CD8-positive, alpha-beta memory T cell (primary cell): ENCODE results near the gene HCRT. TPM values are rescaled to one million over a fixed set of nuclear protein-coding genes. Genes with fewer than 3 reads are reported as not detected.

Source experiments
- CTCF ChIA-PET: fragments of 350-600 bp; sonication (Branson Sonifier 250); formaldehyde crosslinking; loops from one replicate; lab custom pipeline; 2021; ENCODE audit warnings: antibody characterized with exemption; lab: Charles Lee
- POLR2A ChIA-PET: fragments of 350-600 bp; sonication (Branson Sonifier 250); formaldehyde crosslinking; loops from one replicate; lab custom pipeline; 2021; ENCODE audit warnings: antibody characterized with exemption; lab: Charles Lee
- DNase-seq, 5 donors: peaks; one replicate each; pipeline versions ENCODE4 v3.0.0 to v3.0.0-alpha.2; 2020 to 2022; ENCODE audit warnings: mixed read lengths in 1 of 5
- H3K27ac ChIP-seq: one replicate; pipeline ENCODE4 v1.7.0; 2013; ENCODE audit warnings: low read depth, mild to moderate bottlenecking, low read length, moderate library complexity
- H3K27me3 ChIP-seq: 2 replicates; pipeline ENCODE4 v1.7.0; 2013; ENCODE audit warnings: low read length, mild to moderate bottlenecking; ENCODE audit not compliant: insufficient read depth, poor library complexity, severe bottlenecking
- H3K36me3 ChIP-seq: 2 replicates; pipeline ENCODE4 v1.7.0; 2013; ENCODE audit warnings: mild to moderate bottlenecking, low read length, moderate library complexity; ENCODE audit not compliant: insufficient read depth
- H3K4me1 ChIP-seq: 2 replicates; pipeline ENCODE4 v1.7.0; 2013; ENCODE audit warnings: mild to moderate bottlenecking, low read length, moderate library complexity; ENCODE audit not compliant: insufficient read depth
- H3K4me3 ChIP-seq: 2 replicates; pipeline ENCODE4 v1.7.0; 2013; ENCODE audit warnings: mild to moderate bottlenecking, low read length
- H3K9me3 ChIP-seq: 2 replicates; pipeline ENCODE4 v1.7.0; 2013; ENCODE audit warnings: mild to moderate bottlenecking, low read length
- H3K27ac Mint-ChIP-seq, 8 donors: one replicate each; pipeline ENCODE4 v1.8.0; 2020 to 2021; ENCODE audit warnings: mixed read lengths in 8 of 8, mild to moderate bottlenecking in 6 of 8, inconsistent platforms in 3 of 8, moderate library complexity in 3 of 8
- H3K27me3 Mint-ChIP-seq, 2 donors: one replicate each; pipeline ENCODE4 v1.8.0; 2020 to 2021; ENCODE audit warnings: mixed read lengths in 2 of 2, mild to moderate bottlenecking in 1 of 2, moderate library complexity in 1 of 2
- H3K36me3 Mint-ChIP-seq, 3 donors: one replicate each; pipeline ENCODE4 v1.8.0; 2020 to 2021; ENCODE audit warnings: mixed read lengths in 3 of 3, inconsistent platforms in 1 of 3, mild to moderate bottlenecking in 1 of 3
- H3K4me1 Mint-ChIP-seq, 3 donors: one replicate each; pipeline ENCODE4 v1.8.0; 2020 to 2021; ENCODE audit warnings: mixed read lengths in 3 of 3, inconsistent platforms in 1 of 3, mild to moderate bottlenecking in 1 of 3
- H3K4me3 Mint-ChIP-seq, 7 donors: one replicate each; pipeline ENCODE4 v1.8.0; 2020 to 2021; ENCODE audit warnings: mixed read lengths in 7 of 7, mild to moderate bottlenecking in 6 of 7, moderate library complexity in 4 of 7, inconsistent platforms in 2 of 7
- H3K9me3 Mint-ChIP-seq, 5 donors: one replicate each; pipeline ENCODE4 v1.8.0; 2020 to 2022; ENCODE audit warnings: mixed read lengths in 5 of 5, mild to moderate bottlenecking in 3 of 5, moderate library complexity in 2 of 5, inconsistent platforms in 1 of 5
- polyA plus RNA-seq: library from polyadenylated mRNA; unstranded; fragments of 300-500 nt; fragmentation: Illumina TruSeq; gene quantifications from one replicate; pipeline ENCODE4 v1.2.3, GENCODE V29; 2021
- total RNA-seq, 2 experiments: library from RNA; stranded (reverse); gene quantifications; one replicate each; pipeline ENCODE4 v1.2.3, GENCODE V29; 2021

The HCRT gene
- total RNA-seq (not detected), polyA plus RNA-seq (not detected)

GRCh38 chr17:42184713-42185620 is at the start of gene HCRT:
HCRT (minus strand) TSS chr17:42185452; CDS start chr17:42185365, 87 bp downstream.
- Mint-ChIP-seq H3K27me3 (peaks cover 5 to 11% of the 10 kb centered on the region in 2 donors), H3K9me3 (no peaks in the 10 kb centered on the region), H3K4me3 (peak within 1 kb of the TSS; percentile 72 to 95 (median 92)), H3K27ac (peak within 1 kb of the TSS in 6 of 8 donors; percentile 56 to 92 (median 86)), H3K36me3 (peaks cover 0 to 5% (median 0%) of the 10 kb centered on the region in 3 donors), H3K4me1 (peaks cover 28 to 39% (median 29%) of the 10 kb centered on the region in 3 donors)
- POLR2A ChIA-PET: interaction anchor here (0.6 to 1.1 kb wide), 3 partner anchors 9 to 330 kb away, joined by 3 to 4 read pairs (median 4); partner anchors contain the start of gene GHDC
- Histone ChIP-seq H3K4me1 (peaks cover 40% of the 10 kb centered on the region), H3K4me3 (peak within 1 kb of the TSS; percentile 89), H3K9me3 (no peaks in the 10 kb centered on the region), H3K27me3 (no peaks in the 10 kb centered on the region), H3K27ac (no peak within 1 kb of the TSS), H3K36me3 (no peaks in the 10 kb centered on the region)
- CTCF ChIA-PET: interaction anchor here (0.9 to 2.4 kb wide), 6 partner anchors 9 to 342 kb away, joined by 3 to 9 read pairs (median 6); partner anchors contain the start of genes GHDC and STAT5A
- no peak for DNase-seq

- peaks cover 0 to 23% (median 0%) of the 10 kb centered on the region in 3 donors for H3K36me3 Mint-ChIP-seq
- Histone ChIP-seq H3K4me1 (no peaks in the 10 kb centered on the region), H3K4me3 (no peak overlapping the region), H3K27ac (no peak overlapping the region), H3K27me3 (no peaks in the 10 kb centered on the region), H3K36me3 (no peaks in the 10 kb centered on the region), H3K9me3 (no peaks in the 10 kb centered on the region)
- peak overlapping the region in 6 of 8 donors; percentile 3 to 91 (median 35) for H3K27ac Mint-ChIP-seq
- H3K9me3 Mint-ChIP-seq: no peaks in the 10 kb centered on the region
- CTCF ChIA-PET: no interaction called here
- peaks cover 34 to 57% (median 46%) of the 10 kb centered on the region in 3 donors for H3K4me1 Mint-ChIP-seq
- POLR2A ChIA-PET: no interaction called here
- DNase-seq: no peak
- no peaks in the 10 kb centered on the region for H3K27me3 Mint-ChIP-seq
- peak overlapping the region in 1 of 7 donors; percentile 9 for H3K4me3 Mint-ChIP-seq
Observed at GRCh38 chr17:42233994-42234393, 48.7 kb upstream of the HCRT start.

DNA sequence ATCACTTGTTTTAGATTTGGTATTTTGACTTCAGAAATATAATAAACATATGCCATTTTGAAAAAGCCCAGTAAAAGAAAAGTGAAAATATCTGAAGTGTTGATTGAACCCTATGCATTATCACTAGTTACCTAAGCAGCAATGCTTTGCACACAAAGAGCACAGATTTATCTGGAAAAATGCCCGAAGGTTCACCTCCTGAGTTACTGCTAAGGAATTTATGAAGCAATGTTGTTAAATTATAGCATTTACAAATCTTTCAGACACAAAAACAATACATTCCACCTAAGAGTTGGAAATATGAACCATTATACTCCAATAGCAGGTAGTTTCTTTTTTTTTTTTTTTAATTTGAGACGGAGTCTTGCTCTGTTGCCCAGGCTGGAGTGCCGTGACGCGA is 47.9 kb upstream of the HCRT start:
- H3K36me3 ChIP-seq: no peaks in the 10 kb centered on the region
- H3K4me3 Mint-ChIP-seq: no peak overlapping the region
- H3K9me3 ChIP-seq: no peaks in the 10 kb centered on the region
- H3K27ac Mint-ChIP-seq: peak overlapping the region in 3 of 8 donors; percentile 41 to 50 (median 50)
- H3K4me1 ChIP-seq: no peaks in the 10 kb centered on the region
- peaks cover 0 to 31% (median 3%) of the 10 kb centered on the region in 3 donors for H3K36me3 Mint-ChIP-seq
- H3K4me3 ChIP-seq: no peak overlapping the region
- POLR2A ChIA-PET: interaction anchor here (0.7 kb wide), 1 partner anchor 15 kb away, joined by 3 read pairs; no protein-coding TSS in a partner anchor
- H3K9me3 Mint-ChIP-seq: no peaks in the 10 kb centered on the region
- CTCF ChIA-PET: no interaction called here
- no peak for DNase-seq
- H3K27me3 ChIP-seq: no peaks in the 10 kb centered on the region
- H3K27ac ChIP-seq: no peak overlapping the region
- H3K4me1 Mint-ChIP-seq: peaks cover 37 to 57% (median 49%) of the 10 kb centered on the region in 3 donors
- H3K27me3 Mint-ChIP-seq: no peaks in the 10 kb centered on the region

DNA sequence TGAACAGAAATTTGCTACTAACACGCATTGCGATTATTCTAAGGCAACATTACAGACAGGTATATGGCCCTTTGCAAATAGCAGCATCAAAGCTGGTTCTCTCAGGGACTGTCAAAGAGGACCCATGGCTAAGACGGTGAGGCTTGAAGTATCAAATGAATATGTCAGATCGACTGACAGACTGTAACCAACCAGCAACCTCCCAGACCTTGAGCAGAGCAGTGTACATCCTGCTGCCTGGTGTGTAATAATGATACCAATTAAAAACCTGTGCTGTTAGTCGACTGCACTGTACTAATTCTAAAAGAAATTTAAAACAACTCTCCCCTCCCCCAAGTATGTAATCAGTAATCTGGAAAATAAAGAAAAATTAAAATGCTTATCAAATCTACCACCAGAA is 45.0 kb upstream of the HCRT start:
- H3K4me1 Mint-ChIP-seq: peaks cover 24 to 42% (median 38%) of the 10 kb centered on the region in 3 donors
- no peak for DNase-seq
- Histone ChIP-seq H3K9me3 (no peaks in the 10 kb centered on the region), H3K4me3 (no peak overlapping the region), H3K4me1 (no peaks in the 10 kb centered on the region), H3K27me3 (no peaks in the 10 kb centered on the region), H3K36me3 (no peaks in the 10 kb centered on the region), H3K27ac (no peak overlapping the region)
- peak overlapping the region in 7 of 8 donors; percentile 1 to 66 (median 34) for H3K27ac Mint-ChIP-seq
- H3K36me3 Mint-ChIP-seq: peaks cover 0 to 47% (median 3%) of the 10 kb centered on the region in 3 donors
- no peaks in the 10 kb centered on the region for H3K9me3 Mint-ChIP-seq
- no peaks in the 10 kb centered on the region for H3K27me3 Mint-ChIP-seq
- ChIA-PET CTCF (interaction anchor here (0.7 to 1.1 kb wide), 2 partner anchors 82 to 1747 kb away, joined by 3 read pairs; no protein-coding TSS in a partner anchor), POLR2A (no interaction called here)
- H3K4me3 Mint-ChIP-seq: peak overlapping the region in 1 of 7 donors; percentile 65

- no peaks in the 10 kb centered on the region for H3K9me3 Mint-ChIP-seq
- H3K27ac Mint-ChIP-seq: peak overlapping the region in 7 of 8 donors; percentile 6 to 87 (median 23)
- H3K36me3 Mint-ChIP-seq: peaks cover 0 to 65% (median 6%) of the 10 kb centered on the region in 3 donors
- no peaks in the 10 kb centered on the region for H3K4me1 ChIP-seq
- CTCF ChIA-PET: no interaction called here
- no peak for DNase-seq
- POLR2A ChIA-PET: no interaction called here
- no peaks in the 10 kb centered on the region for H3K9me3 ChIP-seq
- peaks cover 9 to 25% (median 20%) of the 10 kb centered on the region in 3 donors for H3K4me1 Mint-ChIP-seq
- H3K4me3 Mint-ChIP-seq: no peak overlapping the region
- H3K4me3 ChIP-seq: no peak overlapping the region
- peaks cover 9% of the 10 kb centered on the region for H3K36me3 ChIP-seq
- no peaks in the 10 kb centered on the region for H3K27me3 ChIP-seq
- H3K27ac ChIP-seq: no peak overlapping the region
- H3K27me3 Mint-ChIP-seq: peaks cover 0 to 2% of the 10 kb centered on the region in 2 donors
Observed at GRCh38 chr17:42227849-42228700, 42.8 kb upstream of the HCRT start.

GRCh38 chr17:42225646-42226045 is 40.4 kb upstream of the HCRT start:
- Mint-ChIP-seq H3K27ac (no peak overlapping the region), H3K4me3 (no peak overlapping the region), H3K4me1 (peaks cover 8 to 22% (median 19%) of the 10 kb centered on the region in 3 donors), H3K27me3 (peaks cover 0 to 2% of the 10 kb centered on the region in 2 donors), H3K9me3 (no peaks in the 10 kb centered on the region), H3K36me3 (peaks cover 0 to 78% (median 10%) of the 10 kb centered on the region in 3 donors)
- ChIA-PET POLR2A (no interaction called here), CTCF (no interaction called here)
- Histone ChIP-seq H3K4me3 (no peak overlapping the region), H3K27ac (no peak overlapping the region), H3K36me3 (peaks cover 22% of the 10 kb centered on the region), H3K27me3 (no peaks in the 10 kb centered on the region), H3K4me1 (no peaks in the 10 kb centered on the region), H3K9me3 (no peaks in the 10 kb centered on the region)
- no peak for DNase-seq

DNA sequence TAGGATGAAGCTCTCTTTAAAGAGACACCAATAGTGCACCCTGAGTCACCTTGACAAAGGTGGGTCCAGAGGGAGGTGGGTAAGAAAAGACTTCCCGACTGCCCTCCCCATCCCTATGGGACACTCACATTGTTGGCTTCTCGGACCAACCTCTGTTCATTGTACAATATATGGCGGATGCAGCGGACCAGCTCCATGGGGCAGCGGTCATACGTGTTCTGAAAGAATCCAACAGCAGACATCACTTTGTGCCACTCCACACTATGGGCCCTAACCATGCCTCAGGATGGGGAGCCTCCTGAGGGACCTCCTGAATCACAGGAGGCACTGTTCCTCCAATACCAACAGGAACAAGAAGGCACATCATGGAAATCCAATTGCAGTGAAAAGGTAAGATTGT is 39.4 kb upstream of the HCRT start:
- ChIA-PET CTCF (interaction anchor here (3.1 kb wide), 1 partner anchor 65 kb away, joined by 26 read pairs; the partner anchor contains the start of gene STAT5A), POLR2A (interaction anchor here (0.6 kb wide), 1 partner anchor 121 kb away, joined by 5 read pairs; no protein-coding TSS in a partner anchor)
- H3K27me3 ChIP-seq: no peaks in the 10 kb centered on the region
- Mint-ChIP-seq H3K36me3 (peaks cover 0 to 78% (median 10%) of the 10 kb centered on the region in 3 donors), H3K4me3 (no peak overlapping the region), H3K27ac (peak overlapping the region in 2 of 8 donors; percentile 51 to 56), H3K9me3 (no peaks in the 10 kb centered on the region), H3K4me1 (peaks cover 3 to 15% (median 12%) of the 10 kb centered on the region in 3 donors), H3K27me3 (peaks cover 0 to 2% of the 10 kb centered on the region in 2 donors)
- no peaks in the 10 kb centered on the region for H3K4me1 ChIP-seq
- no peak for DNase-seq
- no peak overlapping the region for H3K27ac ChIP-seq
- no peaks in the 10 kb centered on the region for H3K9me3 ChIP-seq
- peaks cover 22% of the 10 kb centered on the region for H3K36me3 ChIP-seq
- H3K4me3 ChIP-seq: no peak overlapping the region
